ENCODE measurements around the gene EFHC2. TPM values are rescaled to one million over a fixed set of nuclear protein-coding genes. Genes with fewer than 3 reads are reported as not detected.

The EFHC2 gene
- total RNA-seq, 1 experiment from 2014 or later: not detected

DNA sequence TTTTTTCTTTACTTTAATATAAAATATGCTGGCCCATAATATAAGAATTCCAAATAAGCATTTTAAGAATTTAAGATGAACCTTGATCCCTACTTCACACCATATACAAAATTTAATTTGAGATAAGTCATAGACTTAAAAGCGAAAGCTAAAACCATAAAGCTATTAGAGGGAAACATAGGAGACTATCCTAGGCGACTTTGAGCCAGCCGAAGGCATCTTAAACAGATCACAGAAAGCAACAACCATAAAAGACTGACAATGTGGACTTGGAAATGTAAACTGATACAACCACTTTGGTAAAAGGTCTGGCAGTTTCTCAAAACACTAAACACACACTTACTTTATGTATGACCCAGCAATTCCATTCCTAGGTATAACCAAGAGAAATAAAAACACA lies 125.0 kb downstream of the EFHC2 start:
- Histone ChIP-seq H3K4me1 (ENCODE audit: control insufficient read depth in 1 of 2, insufficient read depth in 2 of 2, low read length in 2 of 2) (peaks cover 3 to 8% of the 10 kb centered on the region in 2 experiments; a peak in 3 of 4 replicates), H3K79me2 (ENCODE audit: insufficient read depth, low read length) (no peaks in the 10 kb centered on the region), H3K36me3 (ENCODE audit: control insufficient read depth in 1 of 2, insufficient read depth in 2 of 2, low read length in 2 of 2) (no peaks in the 10 kb centered on the region), H3K9me2 (ENCODE audit: insufficient read depth) (no peaks in the 10 kb centered on the region), H3K9me3 (ENCODE audit: control insufficient read depth in 1 of 2, insufficient read depth in 1 of 2, low read depth in 1 of 2, low read length in 2 of 2) (no peaks in the 10 kb centered on the region), H3K27me3 (ENCODE audit: insufficient read depth, low read length) (no peaks in the 10 kb centered on the region), H3K27ac (ENCODE audit: low read depth, low read length) (no peak overlapping the region), H3K9ac (ENCODE audit: low read length) (no peak overlapping the region), H3K4me2 (ENCODE audit: low read length) (no peak overlapping the region), H3K4me3 (replicated peaks in 1 of 2; ENCODE audit: low read depth in 1 of 2, low read length in 2 of 2) (no peak overlapping the region), H2AFZ (ENCODE audit: low read depth, low read length, poor library complexity, severe bottlenecking) (no peak overlapping the region), H4K20me1 (ENCODE audit: insufficient read depth) (no peaks in the 10 kb centered on the region)
- ChIA-PET RAD21 (ENCODE audit: low non-redundant PET in 1 of 2, low total read pairs in 2 of 2, uncharacterized antibody in 2 of 2, unreplicated experiment in 2 of 2) (no interaction called here), POLR2A (no interaction called here), CTCF (no interaction called here)
- intact Hi-C loops (cut with micrococcal nuclease): no loop called here
- TF ChIP-seq, protein P1, sequence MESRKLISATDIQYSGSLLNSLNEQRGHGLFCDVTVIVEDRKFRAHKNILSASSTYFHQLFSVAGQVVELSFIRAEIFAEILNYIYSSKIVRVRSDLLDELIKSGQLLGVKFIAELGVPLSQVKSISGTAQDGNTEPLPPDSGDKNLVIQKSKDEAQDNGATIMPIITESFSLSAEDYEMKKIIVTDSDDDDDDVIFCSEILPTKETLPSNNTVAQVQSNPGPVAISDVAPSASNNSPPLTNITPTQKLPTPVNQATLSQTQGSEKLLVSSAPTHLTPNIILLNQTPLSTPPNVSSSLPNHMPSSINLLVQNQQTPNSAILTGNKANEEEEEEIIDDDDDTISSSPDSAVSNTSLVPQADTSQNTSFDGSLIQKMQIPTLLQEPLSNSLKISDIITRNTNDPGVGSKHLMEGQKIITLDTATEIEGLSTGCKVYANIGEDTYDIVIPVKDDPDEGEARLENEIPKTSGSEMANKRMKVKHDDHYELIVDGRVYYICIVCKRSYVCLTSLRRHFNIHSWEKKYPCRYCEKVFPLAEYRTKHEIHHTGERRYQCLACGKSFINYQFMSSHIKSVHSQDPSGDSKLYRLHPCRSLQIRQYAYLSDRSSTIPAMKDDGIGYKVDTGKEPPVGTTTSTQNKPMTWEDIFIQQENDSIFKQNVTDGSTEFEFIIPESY (IDR thresholded peaks at IDR 0.05; ENCODE audit: extremely low read depth, insufficient replicate concordance, low read length): no peak
- TF ChIP-seq YY1 (IDR thresholded peaks at IDR 0.05; ENCODE audit: extremely low read depth, insufficient replicate concordance, low read depth, low read length) (no peak), FOSL1 (IDR thresholded peaks at IDR 0.05; ENCODE audit: low read depth) (no peak), SRF (IDR thresholded peaks at IDR 0.05; ENCODE audit: low read depth) (no peak), ZNF274 (IDR thresholded peaks at IDR 0.05; ENCODE audit: low read depth, low read length) (no peak), JUND (IDR thresholded peaks at IDR 0.05) (no peak), EGR1 (IDR thresholded peaks at IDR 0.05; ENCODE audit: low read depth) (no peak), ELF1 (IDR thresholded peaks at IDR 0.05; ENCODE audit: borderline replicate concordance, low read depth) (no peak), CBX3 (IDR thresholded peaks at IDR 0.05; ENCODE audit: low read depth) (no peak), SIN3A (IDR thresholded peaks at IDR 0.05; ENCODE audit: low read depth) (no peak), TCF7L2 (IDR thresholded peaks at IDR 0.05; ENCODE audit: borderline replicate concordance, extremely low read depth, insufficient read depth, insufficient read length) (no peak), EZH2 (IDR thresholded peaks at IDR 0.05) (no peak), POLR2A (IDR thresholded peaks at IDR 0.05; ENCODE audit: borderline replicate concordance, extremely low read depth, insufficient read depth, insufficient read length) (no peak), SP1 (IDR thresholded peaks at IDR 0.05; ENCODE audit: low read depth) (no peak)
- TF ChIP-seq, protein P2, sequence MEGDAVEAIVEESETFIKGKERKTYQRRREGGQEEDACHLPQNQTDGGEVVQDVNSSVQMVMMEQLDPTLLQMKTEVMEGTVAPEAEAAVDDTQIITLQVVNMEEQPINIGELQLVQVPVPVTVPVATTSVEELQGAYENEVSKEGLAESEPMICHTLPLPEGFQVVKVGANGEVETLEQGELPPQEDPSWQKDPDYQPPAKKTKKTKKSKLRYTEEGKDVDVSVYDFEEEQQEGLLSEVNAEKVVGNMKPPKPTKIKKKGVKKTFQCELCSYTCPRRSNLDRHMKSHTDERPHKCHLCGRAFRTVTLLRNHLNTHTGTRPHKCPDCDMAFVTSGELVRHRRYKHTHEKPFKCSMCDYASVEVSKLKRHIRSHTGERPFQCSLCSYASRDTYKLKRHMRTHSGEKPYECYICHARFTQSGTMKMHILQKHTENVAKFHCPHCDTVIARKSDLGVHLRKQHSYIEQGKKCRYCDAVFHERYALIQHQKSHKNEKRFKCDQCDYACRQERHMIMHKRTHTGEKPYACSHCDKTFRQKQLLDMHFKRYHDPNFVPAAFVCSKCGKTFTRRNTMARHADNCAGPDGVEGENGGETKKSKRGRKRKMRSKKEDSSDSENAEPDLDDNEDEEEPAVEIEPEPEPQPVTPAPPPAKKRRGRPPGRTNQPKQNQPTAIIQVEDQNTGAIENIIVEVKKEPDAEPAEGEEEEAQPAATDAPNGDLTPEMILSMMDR (IDR thresholded peaks at IDR 0.05 in 2 of 3, conservative IDR thresholded peaks at IDR 0.05 in 1 of 3; ENCODE audit: borderline replicate concordance in 1 of 3, insufficient read depth in 1 of 3, low read depth in 2 of 3, low read length in 2 of 3): no peak
- TF ChIP-seq, protein P3, sequence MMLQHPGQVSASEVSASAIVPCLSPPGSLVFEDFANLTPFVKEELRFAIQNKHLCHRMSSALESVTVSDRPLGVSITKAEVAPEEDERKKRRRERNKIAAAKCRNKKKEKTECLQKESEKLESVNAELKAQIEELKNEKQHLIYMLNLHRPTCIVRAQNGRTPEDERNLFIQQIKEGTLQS (IDR thresholded peaks at IDR 0.05): no peak
- TF ChIP-seq, protein P4, sequence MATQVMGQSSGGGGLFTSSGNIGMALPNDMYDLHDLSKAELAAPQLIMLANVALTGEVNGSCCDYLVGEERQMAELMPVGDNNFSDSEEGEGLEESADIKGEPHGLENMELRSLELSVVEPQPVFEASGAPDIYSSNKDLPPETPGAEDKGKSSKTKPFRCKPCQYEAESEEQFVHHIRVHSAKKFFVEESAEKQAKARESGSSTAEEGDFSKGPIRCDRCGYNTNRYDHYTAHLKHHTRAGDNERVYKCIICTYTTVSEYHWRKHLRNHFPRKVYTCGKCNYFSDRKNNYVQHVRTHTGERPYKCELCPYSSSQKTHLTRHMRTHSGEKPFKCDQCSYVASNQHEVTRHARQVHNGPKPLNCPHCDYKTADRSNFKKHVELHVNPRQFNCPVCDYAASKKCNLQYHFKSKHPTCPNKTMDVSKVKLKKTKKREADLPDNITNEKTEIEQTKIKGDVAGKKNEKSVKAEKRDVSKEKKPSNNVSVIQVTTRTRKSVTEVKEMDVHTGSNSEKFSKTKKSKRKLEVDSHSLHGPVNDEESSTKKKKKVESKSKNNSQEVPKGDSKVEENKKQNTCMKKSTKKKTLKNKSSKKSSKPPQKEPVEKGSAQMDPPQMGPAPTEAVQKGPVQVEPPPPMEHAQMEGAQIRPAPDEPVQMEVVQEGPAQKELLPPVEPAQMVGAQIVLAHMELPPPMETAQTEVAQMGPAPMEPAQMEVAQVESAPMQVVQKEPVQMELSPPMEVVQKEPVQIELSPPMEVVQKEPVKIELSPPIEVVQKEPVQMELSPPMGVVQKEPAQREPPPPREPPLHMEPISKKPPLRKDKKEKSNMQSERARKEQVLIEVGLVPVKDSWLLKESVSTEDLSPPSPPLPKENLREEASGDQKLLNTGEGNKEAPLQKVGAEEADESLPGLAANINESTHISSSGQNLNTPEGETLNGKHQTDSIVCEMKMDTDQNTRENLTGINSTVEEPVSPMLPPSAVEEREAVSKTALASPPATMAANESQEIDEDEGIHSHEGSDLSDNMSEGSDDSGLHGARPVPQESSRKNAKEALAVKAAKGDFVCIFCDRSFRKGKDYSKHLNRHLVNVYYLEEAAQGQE (IDR thresholded peaks at IDR 0.05; ENCODE audit: low read depth): no peak
- TF ChIP-seq, protein P5, sequence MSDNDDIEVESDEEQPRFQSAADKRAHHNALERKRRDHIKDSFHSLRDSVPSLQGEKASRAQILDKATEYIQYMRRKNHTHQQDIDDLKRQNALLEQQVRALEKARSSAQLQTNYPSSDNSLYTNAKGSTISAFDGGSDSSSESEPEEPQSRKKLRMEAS (IDR thresholded peaks at IDR 0.05): no peak
- DNase-seq (ENCODE audit: low read depth, low spot score): no peak
- ATAC-seq: no peak
- no TSS peak for BruUV-seq (replicated peaks)
